Activated T-cell treated with anti-CD3 and anti-CD28 coated beads for 1 hour (primary cell): ENCODE results near the gene GALNT9.

Source experiments
- DNase-seq: peaks from one replicate; pipeline ENCODE4 v3.0.0-alpha.2; 2020; ENCODE audit warnings: low read depth

GALNT9 gene

GRCh38 chr12:132211326-132211725 lies 118.1 kb downstream of the GALNT9 start:
- DNase-seq = no peak

- no peak for DNase-seq
Observed at GRCh38 chr12:132210223-132211055, 119.0 kb downstream of the GALNT9 start.

GRCh38 chr12:132209619-132210222 lies 119.7 kb downstream of the GALNT9 start:
- DNase-seq = no peak

GRCh38 chr12:132208153-132208823 lies 121.1 kb downstream of the GALNT9 start:
- no peak for DNase-seq

- no peak for DNase-seq
Observed at GRCh38 chr12:132207083-132207775, 122.2 kb downstream of the GALNT9 start.

GRCh38 chr12:132206046-132206434 lies 123.3 kb downstream of the GALNT9 start:
- DNase-seq = no peak

GRCh38 chr12:132205271-132206045 lies 123.9 kb downstream of the GALNT9 start:
- no peak for DNase-seq

- DNase-seq = no peak
Observed at GRCh38 chr12:132204793-132205270, 124.6 kb downstream of the GALNT9 start.

GRCh38 chr12:132204063-132204792 lies 125.2 kb downstream of the GALNT9 start:
- DNase-seq = no peak

- DNase-seq = no peak
Observed at GRCh38 chr12:132202929-132203721, 126.3 kb downstream of the GALNT9 start.

GRCh38 chr12:132201391-132202120 lies 127.8 kb downstream of the GALNT9 start:
- DNase-seq = no peak

- no peak for DNase-seq
Observed at GRCh38 chr12:132200800-132201199, 128.6 kb downstream of the GALNT9 start.

GRCh38 chr12:132199526-132200319 lies 129.7 kb downstream of the GALNT9 start:
- no peak for DNase-seq

GRCh38 chr12:132199101-132199500 lies 130.3 kb downstream of the GALNT9 start:
- no peak for DNase-seq

GRCh38 chr12:132197581-132198354 lies 131.6 kb downstream of the GALNT9 start:
- DNase-seq = no peak

- DNase-seq = no peak
Observed at GRCh38 chr12:132196873-132197390, 132.5 kb downstream of the GALNT9 start.
